ENCODE data around the gene IMMP2L. TPM values are rescaled to one million over a fixed set of nuclear protein-coding genes. Genes with fewer than 3 reads are reported as not detected.

Gene IMMP2L
- total RNA-seq, 4 donors from 2014 or later: 23.8 to 30.0 (median 27.7) TPM

GRCh38 chr7:111050875-111051416 lies 511.3 kb downstream of the IMMP2L start:
- Histone ChIP-seq H3K27me3 (no peaks in the 10 kb centered on the region), H3K4me3 (replicated peaks in 1 of 3) (no peak overlapping the region), H3K27ac (no peak overlapping the region), H3K9me3 (no peaks in the 10 kb centered on the region), H3K36me3 (no peaks in the 10 kb centered on the region), H3K4me1 (peaks cover 0 to 9% of the 10 kb centered on the region in 2 donors)
- TF ChIP-seq POLR2A (IDR thresholded peaks at IDR 0.05) (no peak), CTCF (IDR thresholded peaks at IDR 0.05) (no peak)
- 78 to 83% methylated on average over 2 of the region's 2 CpGs for WGBS, 2 donors
- no peak for DNase-seq
- intact Hi-C loops (cut with DNase I): no loop called here

- no peak for DNase-seq
- no peaks in the 10 kb centered on the region for H3K9me3 ChIP-seq
- TF ChIP-seq POLR2A (IDR thresholded peaks at IDR 0.05): no peak
- TF ChIP-seq CTCF (IDR thresholded peaks at IDR 0.05): no peak
- no peaks in the 10 kb centered on the region for H3K27me3 ChIP-seq
- H3K36me3 ChIP-seq: no peaks in the 10 kb centered on the region
- no peak overlapping the region for H3K27ac ChIP-seq
- intact Hi-C loops (cut with DNase I): no loop called here
- no peak overlapping the region for H3K4me3 ChIP-seq (replicated peaks in 1 of 3)
- 81 to 86% methylated on average over 7 of the region's 7 CpGs for WGBS, 2 donors
- peaks cover 2 to 14% of the 10 kb centered on the region in 2 donors for H3K4me1 ChIP-seq
Measured at GRCh38 chr7:111049971-111050680, 512.2 kb downstream of the IMMP2L start.

- Histone ChIP-seq H3K9me3 (no peaks in the 10 kb centered on the region), H3K27ac (no peak overlapping the region), H3K36me3 (no peaks in the 10 kb centered on the region), H3K27me3 (no peaks in the 10 kb centered on the region), H3K4me3 (replicated peaks in 1 of 3) (no peak overlapping the region), H3K4me1 (peaks cover 8 to 9% of the 10 kb centered on the region in 2 donors)
- WGBS, 2 donors: 97 to 98% methylated on average over 4 of the region's 4 CpGs
- intact Hi-C loops (cut with DNase I): no loop called here
- no peak for DNase-seq
- no peak for TF ChIP-seq POLR2A (IDR thresholded peaks at IDR 0.05)
- no peak for TF ChIP-seq CTCF (IDR thresholded peaks at IDR 0.05)
Measured at GRCh38 chr7:111047595-111047994, 514.7 kb downstream of the IMMP2L start.

- Histone ChIP-seq H3K27ac (peak overlapping the region; percentile 2 to 59 (median 41)), H3K9me3 (no peaks in the 10 kb centered on the region), H3K36me3 (no peaks in the 10 kb centered on the region), H3K4me1 (peaks cover 8 to 9% of the 10 kb centered on the region in 2 donors), H3K4me3 (replicated peaks in 1 of 3) (no peak overlapping the region), H3K27me3 (no peaks in the 10 kb centered on the region)
- no peak for TF ChIP-seq CTCF (IDR thresholded peaks at IDR 0.05)
- no peak for TF ChIP-seq POLR2A (IDR thresholded peaks at IDR 0.05)
- intact Hi-C loops (cut with DNase I): no loop called here
- peak; percentile 54 to 66 for DNase-seq
Measured at GRCh38 chr7:111045449-111045848, 516.8 kb downstream of the IMMP2L start.

- 93 to 99% methylated on average over 1 of the region's 1 CpG for WGBS, 2 donors
- intact Hi-C loops (cut with DNase I): no loop called here
- no peak for TF ChIP-seq CTCF (IDR thresholded peaks at IDR 0.05)
- no peak for TF ChIP-seq POLR2A (IDR thresholded peaks at IDR 0.05)
- no peaks in the 10 kb centered on the region for H3K36me3 ChIP-seq
- H3K4me3 ChIP-seq (replicated peaks in 1 of 3): no peak overlapping the region
- H3K27ac ChIP-seq: no peak overlapping the region
- H3K27me3 ChIP-seq: no peaks in the 10 kb centered on the region
- H3K9me3 ChIP-seq: no peaks in the 10 kb centered on the region
- peaks cover 8 to 9% of the 10 kb centered on the region in 2 donors for H3K4me1 ChIP-seq
- DNase-seq: no peak
Measured at GRCh38 chr7:111043561-111043960, 518.7 kb downstream of the IMMP2L start.

Data from thyroid gland (tissue), 4 donors.